Endothelial cell of umbilical vein (primary cell): ENCODE measurements around the gene UBL5. TPM values are rescaled to one million over a fixed set of nuclear protein-coding genes. Genes with fewer than 3 reads are reported as not detected.
"Not testable (repeated sequence)": the region's sequence is repeated elsewhere in the genome, so short reads cannot be mapped to it uniquely, and the experiment has no call there.

Source experiments
- BruUV-seq: library from RNA; stranded (reverse); fragments of 400-500 nt; replicated peaks from 2 replicates; lab custom pipeline; 2021; lab: Mats Ljungman, UMichigan
- CTCF ChIA-PET: fragments of 300-600, 350-600 bp; sonication (Branson Sonifier 250); formaldehyde crosslinking; loops from one replicate; lab custom pipeline; 2021; ENCODE audit warnings: antibody characterized with exemption, inconsistent platforms; lab: Charles Lee
- POLR2A ChIA-PET: fragments of 300-600, 350-600 bp; sonication (Branson Sonifier 250); formaldehyde crosslinking; loops from one replicate; lab custom pipeline; 2021; ENCODE audit warnings: antibody characterized with exemption, inconsistent platforms; lab: Charles Lee
- DNase-seq: peaks from one replicate; pipeline ENCODE4 v3.0.0-alpha.2; 2011; ENCODE audit warnings: low read depth, low spot score
- FAIRE-seq: peaks from 2 replicates; lab custom pipeline; 2011; peaks lifted over from hg19 to GRCh38; lab: Jason Lieb, UNC
- H2AFZ ChIP-seq: 2 replicates; pipeline ENCODE4 v1.6.0; 2012; ENCODE audit warnings: low read depth, low read length, control low read depth, inconsistent platforms
- H3K27ac ChIP-seq: 2 replicates; pipeline ENCODE4 v1.5.1; 2011; ENCODE audit warnings: low read depth, mild to moderate bottlenecking, control low read depth, low read length, moderate library complexity; ENCODE audit not compliant: insufficient read depth
- H3K27me3 ChIP-seq, 2 experiments: 2 replicates each; pipeline versions ENCODE4 v1.6.0 to v1.6.1; 2011; ENCODE audit warnings: low read length in 2 of 2, mixed read lengths in 1 of 2; ENCODE audit not compliant: control insufficient read depth in 2 of 2, insufficient read depth in 2 of 2
- H3K36me3 ChIP-seq, 2 experiments: 2 replicates in 1 of 2; 3 replicates in 1 of 2; pipeline ENCODE4 v1.5.1; 2011; ENCODE audit warnings: low read length in 2 of 2, mild to moderate bottlenecking in 1 of 2, moderate library complexity in 1 of 2; ENCODE audit not compliant: control insufficient read depth in 2 of 2, insufficient read depth in 2 of 2; ENCODE audit errors: extremely low read depth in 1 of 2
- H3K4me1 ChIP-seq: 3 replicates; pipeline ENCODE4 v1.5.1; 2011; ENCODE audit warnings: mild to moderate bottlenecking, low read length; ENCODE audit not compliant: control insufficient read depth, insufficient read depth; ENCODE audit errors: extremely low read depth
- H3K4me2 ChIP-seq: 2 replicates; pipeline ENCODE4 v1.6.1; 2011; ENCODE audit warnings: low read length, control low read depth, mixed read lengths; ENCODE audit not compliant: insufficient read depth
- H3K4me3 ChIP-seq, 3 experiments: fragments of 200-600 bp in 1 of 3; sonication (generic), shearing (Covaris generic) in 1 of 3; replicated peaks in 1 of 3; 2 replicates each; pipeline ENCODE4 v1.5.1; 2011 to 2016; ENCODE audit warnings: control low read depth in 3 of 3, low read length in 3 of 3, mild to moderate bottlenecking in 2 of 3, inconsistent platforms in 1 of 3, low read depth in 1 of 3, moderate library complexity in 1 of 3; ENCODE audit not compliant: insufficient read depth in 1 of 3
- H3K79me2 ChIP-seq: 2 replicates; pipeline ENCODE4 v1.6.0; 2012; ENCODE audit warnings: low read length, inconsistent platforms; ENCODE audit not compliant: control insufficient read depth, insufficient read depth
- H3K9ac ChIP-seq: replicated peaks from 2 replicates; pipeline ENCODE3; 2011; ENCODE audit warnings: low read length, control low read depth; ENCODE audit not compliant: insufficient read depth; ENCODE audit errors: extremely low read depth
- H3K9me1 ChIP-seq: replicated peaks from 3 replicates; pipeline ENCODE4 v1.6.0; 2011; ENCODE audit warnings: mild to moderate bottlenecking, low read length; ENCODE audit not compliant: control insufficient read depth, insufficient read depth; ENCODE audit errors: extremely low read depth
- H3K9me3 ChIP-seq: replicated peaks from 2 replicates; pipeline ENCODE4 v1.5.1; 2012; ENCODE audit warnings: low read length, inconsistent platforms; ENCODE audit not compliant: control insufficient read depth, insufficient read depth
- H4K20me1 ChIP-seq: replicated peaks from 2 replicates; pipeline ENCODE3; 2011; ENCODE audit warnings: mild to moderate bottlenecking, low read length; ENCODE audit not compliant: control insufficient read depth, insufficient read depth; ENCODE audit errors: extremely low read depth
- EZH2 ChIP-seq: IDR thresholded peaks from 2 replicates; pipeline ENCODE4 v1.6.1; 2012; ENCODE audit warnings: borderline replicate concordance, low read depth, mild to moderate bottlenecking, moderate library complexity, low read length, inconsistent platforms; ENCODE audit not compliant: severe bottlenecking
- FOS ChIP-seq: IDR thresholded peaks from 2 replicates; pipeline ENCODE4 v1.6.1; 2011; ENCODE audit warnings: mild to moderate bottlenecking, low read length, moderate library complexity, borderline replicate concordance; ENCODE audit not compliant: insufficient read depth
- GATA2 ChIP-seq: IDR thresholded peaks from 2 replicates; pipeline ENCODE4 v1.7.0; 2011; ENCODE audit warnings: low read depth, mild to moderate bottlenecking, moderate library complexity, mixed read lengths, low read length; ENCODE audit not compliant: insufficient read length, insufficient read depth
- JUN ChIP-seq: IDR thresholded peaks from 2 replicates; pipeline ENCODE4 v1.6.1; 2011; ENCODE audit warnings: borderline replicate concordance, low read depth; ENCODE audit not compliant: insufficient read length, insufficient read depth
- MYC ChIP-seq: IDR thresholded peaks from one replicate; pipeline ENCODE4 v1.6.1; 2011; ENCODE audit warnings: mild to moderate bottlenecking, low read depth, low read length
- POLR2A ChIP-seq: IDR thresholded peaks from 2 replicates; pipeline ENCODE4 v1.6.1; 2012; ENCODE audit warnings: low read depth, mild to moderate bottlenecking, control low read depth, low read length
- POLR2AphosphoS5 ChIP-seq: IDR thresholded peaks from 2 replicates; pipeline ENCODE4 v1.6.1; 2012; ENCODE audit warnings: low read depth, mild to moderate bottlenecking, control low read depth, low read length, moderate library complexity; ENCODE audit not compliant: insufficient read depth
- dilution Hi-C: fragments of 300-500 bp; cut with MboI; formaldehyde crosslinking; loops from one replicate; pipeline ENCODE4 v1.15.0; 2019; ENCODE audit warnings: low sequenced_read_pairs; ENCODE audit not compliant: extremely low pct_ligation_motif_present
- intact Hi-C: fragments of 100-400 bp; cut with micrococcal nuclease; formaldehyde crosslinking; loops from one replicate; pipeline ENCODE4 v1.10.0; 2022
- polyA plus RNA-seq, 4 experiments: library from polyadenylated mRNA; depleted of rRNA in 3 of 4; stranded (reverse) in 3 of 4; unstranded in 1 of 4; fragments of >200 nt; gene quantifications; 2 replicates each; pipeline versions ENCODE4 v1.2.1 to v1.2.3, GENCODE V29; 2011 to 2012; ENCODE audit warnings: missing spikeins in 1 of 4
- total RNA-seq: library from RNA; stranded (reverse); gene quantifications from 2 replicates; pipeline ENCODE4 v1.2.3, GENCODE V29; 2021
- TF ChIP-seq, protein P1 (sequence below), 2 donors: IDR thresholded peaks; 1 replicate in 1 of 2; 2 replicates in 1 of 2; pipeline ENCODE4 v1.5.1; 2011; ENCODE audit warnings: low read length in 2 of 2, mild to moderate bottlenecking in 2 of 2, moderate library complexity in 2 of 2, control low read depth in 1 of 2, inconsistent platforms in 1 of 2, low read depth in 1 of 2; ENCODE audit not compliant: insufficient read depth in 1 of 2; ENCODE audit errors: extremely low read depth in 1 of 2
- TF ChIP-seq, protein P2 (sequence below): IDR thresholded peaks from 2 replicates; pipeline ENCODE4 v1.6.1; 2011; ENCODE audit not compliant: insufficient read depth, insufficient read length

The UBL5 gene
- total and polyA plus RNA-seq, 2 donors (not counting 3 experiments of a cell fraction or from before 2014, with no cell fraction given), result 351 to 1,226 TPM

DNA sequence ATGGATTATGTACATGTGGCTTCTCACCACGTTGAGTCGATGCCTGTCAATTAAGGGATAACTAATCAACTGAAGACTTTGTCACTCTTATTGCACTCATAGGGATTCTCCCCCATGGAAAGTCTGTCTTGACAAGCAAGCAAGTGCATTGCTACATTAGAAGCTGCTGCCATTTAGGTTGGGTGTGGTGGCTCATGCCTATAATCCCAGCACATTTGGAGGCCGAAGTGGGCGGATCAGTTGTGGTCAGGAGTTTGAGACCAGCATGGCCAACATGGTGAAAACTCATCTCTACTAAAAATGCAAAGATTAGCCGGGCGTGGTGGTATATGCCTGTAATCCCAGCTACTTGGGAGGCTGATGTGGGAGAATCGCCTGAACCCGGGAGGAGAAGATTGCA is 40.9 kb upstream of the UBL5 start:
- Histone ChIP-seq H3K4me3 (no peak overlapping the region), H3K9ac (no peak overlapping the region), H3K27me3 (no peaks in the 10 kb centered on the region), H4K20me1 (no peaks in the 10 kb centered on the region), H3K9me1 (no peaks in the 10 kb centered on the region), H3K27ac (no peak overlapping the region), H2AFZ (no peak overlapping the region), H3K79me2 (no peaks in the 10 kb centered on the region), H3K4me1 (peaks cover 4% of the 10 kb centered on the region), H3K36me3 (no peaks in the 10 kb centered on the region), H3K9me3 (no peaks in the 10 kb centered on the region), H3K4me2 (no peak overlapping the region)
- TF ChIP-seq FOS (no peak), GATA2 (no peak), POLR2AphosphoS5 (no peak), POLR2A (no peak), MYC (no peak), EZH2 (no peak), JUN (no peak)
- TF ChIP-seq, protein P1, sequence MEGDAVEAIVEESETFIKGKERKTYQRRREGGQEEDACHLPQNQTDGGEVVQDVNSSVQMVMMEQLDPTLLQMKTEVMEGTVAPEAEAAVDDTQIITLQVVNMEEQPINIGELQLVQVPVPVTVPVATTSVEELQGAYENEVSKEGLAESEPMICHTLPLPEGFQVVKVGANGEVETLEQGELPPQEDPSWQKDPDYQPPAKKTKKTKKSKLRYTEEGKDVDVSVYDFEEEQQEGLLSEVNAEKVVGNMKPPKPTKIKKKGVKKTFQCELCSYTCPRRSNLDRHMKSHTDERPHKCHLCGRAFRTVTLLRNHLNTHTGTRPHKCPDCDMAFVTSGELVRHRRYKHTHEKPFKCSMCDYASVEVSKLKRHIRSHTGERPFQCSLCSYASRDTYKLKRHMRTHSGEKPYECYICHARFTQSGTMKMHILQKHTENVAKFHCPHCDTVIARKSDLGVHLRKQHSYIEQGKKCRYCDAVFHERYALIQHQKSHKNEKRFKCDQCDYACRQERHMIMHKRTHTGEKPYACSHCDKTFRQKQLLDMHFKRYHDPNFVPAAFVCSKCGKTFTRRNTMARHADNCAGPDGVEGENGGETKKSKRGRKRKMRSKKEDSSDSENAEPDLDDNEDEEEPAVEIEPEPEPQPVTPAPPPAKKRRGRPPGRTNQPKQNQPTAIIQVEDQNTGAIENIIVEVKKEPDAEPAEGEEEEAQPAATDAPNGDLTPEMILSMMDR (IDR thresholded peaks at IDR 0.05; ENCODE audit: extremely low read depth in 1 of 2, insufficient read depth in 1 of 2, low read depth in 1 of 2, low read length in 2 of 2), result no peak
- TF ChIP-seq, protein P2, sequence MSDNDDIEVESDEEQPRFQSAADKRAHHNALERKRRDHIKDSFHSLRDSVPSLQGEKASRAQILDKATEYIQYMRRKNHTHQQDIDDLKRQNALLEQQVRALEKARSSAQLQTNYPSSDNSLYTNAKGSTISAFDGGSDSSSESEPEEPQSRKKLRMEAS, result no peak
- CTCF ChIA-PET, result no interaction called here
- DNase-seq, result no peak
- intact Hi-C loops (no loop called here), dilution Hi-C loops (no loop called here)
- no peak for FAIRE-seq
- POLR2A ChIA-PET, result no interaction called here
- BruUV-seq, result no TSS peak

DNA sequence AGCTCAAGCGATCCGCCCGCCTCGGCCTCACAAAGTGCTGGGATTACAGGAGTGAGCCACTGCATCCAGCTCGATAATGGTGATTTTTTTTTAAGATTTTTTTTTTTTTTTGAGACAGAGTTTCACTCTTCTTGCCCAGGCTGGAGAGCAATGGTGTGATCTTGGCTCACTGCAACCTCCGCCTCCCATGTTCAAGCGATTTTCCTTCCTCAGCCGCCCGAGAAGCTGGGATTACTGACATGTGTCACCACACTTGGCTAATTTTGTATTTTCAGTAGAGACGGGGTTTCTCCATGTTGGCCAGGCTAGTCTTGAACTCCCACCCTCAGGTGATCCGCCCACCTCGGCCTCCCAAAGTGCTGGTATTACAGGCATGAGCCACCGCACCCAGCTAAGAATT is 39.1 kb upstream of the UBL5 start:
- H3K79me2 ChIP-seq, H4K20me1 ChIP-seq, dilution Hi-C loops, H3K36me3 ChIP-seq, H3K4me3 ChIP-seq, H3K9me1 ChIP-seq, H3K27me3 ChIP-seq, H2AFZ ChIP-seq, DNase-seq, H3K4me1 ChIP-seq, intact Hi-C loops, BruUV-seq, H3K9me3 ChIP-seq, FAIRE-seq, H3K4me2 ChIP-seq, H3K27ac ChIP-seq, H3K9ac ChIP-seq: not testable (repeated sequence)
- POLR2A ChIA-PET, result interaction anchor here (0.6 kb wide), 1 partner anchor 26 kb away, joined by 5 read pairs; no protein-coding TSS in a partner anchor
- CTCF ChIA-PET, result interaction anchor here (0.6 kb wide), 1 partner anchor 161 kb away, joined by 3 read pairs; no protein-coding TSS in a partner anchor
